Chondrocyte (in vitro differentiated cells): ENCODE measurements around the gene PBX4. TPM values are rescaled to one million over a fixed set of nuclear protein-coding genes. Genes with fewer than 3 reads are reported as not detected.

Experiments used
- DNase-seq: peaks from one replicate; pipeline ENCODE4 v3.0.0; 2021; ENCODE audit warnings: mixed read lengths, low spot score
- H3K27ac Mint-ChIP-seq: one replicate; pipeline ENCODE4 v1.8.0; 2021; ENCODE audit warnings: mild to moderate bottlenecking, moderate library complexity, mixed read lengths; ENCODE audit not compliant: unreplicated experiment
- H3K27me3 Mint-ChIP-seq: 2 replicates; pipeline ENCODE4 v1.8.0; 2021; ENCODE audit warnings: low read depth, mixed read lengths
- H3K36me3 Mint-ChIP-seq: 2 replicates; pipeline ENCODE4 v1.8.0; 2021; ENCODE audit warnings: low read depth, mixed read lengths
- H3K4me1 Mint-ChIP-seq: 2 replicates; pipeline ENCODE4 v1.8.0; 2021; ENCODE audit warnings: low read depth, mild to moderate bottlenecking, mixed read lengths
- H3K4me3 Mint-ChIP-seq: one replicate; pipeline ENCODE4 v1.8.0; 2021; ENCODE audit warnings: mild to moderate bottlenecking, moderate library complexity, mixed read lengths; ENCODE audit not compliant: unreplicated experiment
- H3K9me3 Mint-ChIP-seq: 2 replicates; pipeline ENCODE4 v1.8.0; 2021; ENCODE audit warnings: low read depth, mixed read lengths
- CTCF ChIP-seq: fragments of 200-600 bp; sonication (generic); IDR thresholded peaks from 2 replicates; pipeline ENCODE4 v1.5.0; 2021; ENCODE audit warnings: antibody characterized with exemption, mild to moderate bottlenecking, moderate library complexity
- total RNA-seq: library from RNA; stranded (reverse); gene quantifications from 3 replicates; pipeline ENCODE4 v1.2.1, GENCODE V29; 2021

Gene PBX4
- total RNA-seq, 1 donor from 2014 or later: 1.2 TPM

GRCh38 chr19:19547674-19548336, 70.7 kb downstream of the PBX4 start:
- H3K27me3 Mint-ChIP-seq: peaks cover 2% of the 10 kb centered on the region
- no peaks in the 10 kb centered on the region for H3K9me3 Mint-ChIP-seq
- TF ChIP-seq CTCF: no peak
- H3K27ac Mint-ChIP-seq: no peak overlapping the region
- peaks cover 38% of the 10 kb centered on the region for H3K4me1 Mint-ChIP-seq
- no peak overlapping the region for H3K4me3 Mint-ChIP-seq
- no peaks in the 10 kb centered on the region for H3K36me3 Mint-ChIP-seq
- no peak for DNase-seq

GRCh38 chr19:19546751-19547162, 71.7 kb downstream of the PBX4 start:
- H3K9me3 Mint-ChIP-seq: no peaks in the 10 kb centered on the region
- H3K27ac Mint-ChIP-seq: no peak overlapping the region
- H3K4me1 Mint-ChIP-seq: peaks cover 30% of the 10 kb centered on the region
- H3K36me3 Mint-ChIP-seq: no peaks in the 10 kb centered on the region
- TF ChIP-seq CTCF: no peak
- H3K27me3 Mint-ChIP-seq: peaks cover 2% of the 10 kb centered on the region
- no peak overlapping the region for H3K4me3 Mint-ChIP-seq
- DNase-seq: peak; percentile 86

- Mint-ChIP-seq H3K27me3 (peaks cover 2% of the 10 kb centered on the region), H3K9me3 (no peaks in the 10 kb centered on the region), H3K27ac (no peak overlapping the region), H3K4me1 (peaks cover 19% of the 10 kb centered on the region), H3K36me3 (no peaks in the 10 kb centered on the region), H3K4me3 (no peak overlapping the region)
- no peak for TF ChIP-seq CTCF
- DNase-seq: peak; percentile 73
Measured at GRCh38 chr19:19545707-19546106, 72.8 kb downstream of the PBX4 start.

- Mint-ChIP-seq H3K27ac (no peak overlapping the region), H3K36me3 (no peaks in the 10 kb centered on the region), H3K4me1 (peaks cover 13% of the 10 kb centered on the region), H3K27me3 (peaks cover 2% of the 10 kb centered on the region), H3K4me3 (no peak overlapping the region), H3K9me3 (no peaks in the 10 kb centered on the region)
- peak; percentile 92 for DNase-seq
- no peak for TF ChIP-seq CTCF
Measured at GRCh38 chr19:19544954-19545591, 73.4 kb downstream of the PBX4 start.

GRCh38 chr19:19544257-19544953, 74.1 kb downstream of the PBX4 start:
- TF ChIP-seq CTCF: no peak
- Mint-ChIP-seq H3K27ac (no peak overlapping the region), H3K27me3 (peaks cover 2% of the 10 kb centered on the region), H3K4me3 (no peak overlapping the region), H3K36me3 (no peaks in the 10 kb centered on the region), H3K9me3 (no peaks in the 10 kb centered on the region), H3K4me1 (peaks cover 8% of the 10 kb centered on the region)
- peak; percentile 94 for DNase-seq
